GM12874 (cell line): ENCODE results near the gene SERPINF2.

Experiments
- TF ChIP-seq, protein P1 (sequence below): IDR thresholded peaks from 2 replicates; pipeline ENCODE4 v1.5.1; 2011; ENCODE audit warnings: low read depth, mild to moderate bottlenecking, control low read depth, low read length, moderate library complexity; ENCODE audit not compliant: insufficient read depth

SERPINF2 gene

GRCh38 chr17:1765576-1765975, 22.9 kb downstream of the SERPINF2 start:
- TF ChIP-seq, protein P1, sequence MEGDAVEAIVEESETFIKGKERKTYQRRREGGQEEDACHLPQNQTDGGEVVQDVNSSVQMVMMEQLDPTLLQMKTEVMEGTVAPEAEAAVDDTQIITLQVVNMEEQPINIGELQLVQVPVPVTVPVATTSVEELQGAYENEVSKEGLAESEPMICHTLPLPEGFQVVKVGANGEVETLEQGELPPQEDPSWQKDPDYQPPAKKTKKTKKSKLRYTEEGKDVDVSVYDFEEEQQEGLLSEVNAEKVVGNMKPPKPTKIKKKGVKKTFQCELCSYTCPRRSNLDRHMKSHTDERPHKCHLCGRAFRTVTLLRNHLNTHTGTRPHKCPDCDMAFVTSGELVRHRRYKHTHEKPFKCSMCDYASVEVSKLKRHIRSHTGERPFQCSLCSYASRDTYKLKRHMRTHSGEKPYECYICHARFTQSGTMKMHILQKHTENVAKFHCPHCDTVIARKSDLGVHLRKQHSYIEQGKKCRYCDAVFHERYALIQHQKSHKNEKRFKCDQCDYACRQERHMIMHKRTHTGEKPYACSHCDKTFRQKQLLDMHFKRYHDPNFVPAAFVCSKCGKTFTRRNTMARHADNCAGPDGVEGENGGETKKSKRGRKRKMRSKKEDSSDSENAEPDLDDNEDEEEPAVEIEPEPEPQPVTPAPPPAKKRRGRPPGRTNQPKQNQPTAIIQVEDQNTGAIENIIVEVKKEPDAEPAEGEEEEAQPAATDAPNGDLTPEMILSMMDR: no peak

DNA sequence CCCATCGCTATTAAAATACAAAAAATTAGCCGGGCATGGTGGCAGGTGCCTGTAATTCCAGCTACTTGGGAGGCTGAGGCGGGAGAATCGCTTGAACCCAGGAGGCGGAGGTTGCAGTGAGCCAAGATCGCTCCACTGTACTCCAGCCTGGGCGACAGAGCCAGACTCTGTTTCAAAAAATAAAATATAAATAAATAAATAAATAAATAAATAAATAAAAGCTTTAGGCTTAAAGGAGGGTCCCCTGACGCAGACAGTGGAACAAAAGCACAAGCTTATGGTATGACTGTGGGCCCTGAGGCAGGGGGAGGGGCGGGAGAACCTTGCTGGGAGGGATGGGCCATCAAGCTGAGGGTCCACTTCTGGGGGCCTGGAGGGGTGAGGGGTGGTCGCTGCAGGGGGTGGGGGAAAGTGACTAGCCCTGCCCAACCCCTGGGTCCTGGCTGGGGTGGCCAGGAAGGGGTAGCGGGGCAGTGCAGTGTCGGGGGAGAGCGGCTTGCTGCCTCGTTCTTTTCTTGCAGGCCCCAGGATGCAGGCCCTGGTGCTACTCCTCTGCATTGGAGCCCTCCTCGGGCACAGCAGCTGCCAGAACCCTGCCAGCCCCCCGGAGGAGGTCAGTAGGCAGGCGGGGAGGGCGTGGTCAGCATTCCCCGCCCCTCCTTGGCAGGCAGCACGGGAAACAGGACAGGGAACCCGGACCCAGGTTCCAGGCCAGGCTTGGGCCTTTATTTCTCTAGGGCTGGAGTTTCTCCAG, 23.9 kb downstream of the SERPINF2 start:
- TF ChIP-seq, protein P1: no peak

- TF ChIP-seq, protein P1: peak; percentile 10; the same call in 1 of the 2 replicates
These were observed 24.7 kb downstream of the SERPINF2 start for GRCh38 chr17:1767358-1767757.

DNA sequence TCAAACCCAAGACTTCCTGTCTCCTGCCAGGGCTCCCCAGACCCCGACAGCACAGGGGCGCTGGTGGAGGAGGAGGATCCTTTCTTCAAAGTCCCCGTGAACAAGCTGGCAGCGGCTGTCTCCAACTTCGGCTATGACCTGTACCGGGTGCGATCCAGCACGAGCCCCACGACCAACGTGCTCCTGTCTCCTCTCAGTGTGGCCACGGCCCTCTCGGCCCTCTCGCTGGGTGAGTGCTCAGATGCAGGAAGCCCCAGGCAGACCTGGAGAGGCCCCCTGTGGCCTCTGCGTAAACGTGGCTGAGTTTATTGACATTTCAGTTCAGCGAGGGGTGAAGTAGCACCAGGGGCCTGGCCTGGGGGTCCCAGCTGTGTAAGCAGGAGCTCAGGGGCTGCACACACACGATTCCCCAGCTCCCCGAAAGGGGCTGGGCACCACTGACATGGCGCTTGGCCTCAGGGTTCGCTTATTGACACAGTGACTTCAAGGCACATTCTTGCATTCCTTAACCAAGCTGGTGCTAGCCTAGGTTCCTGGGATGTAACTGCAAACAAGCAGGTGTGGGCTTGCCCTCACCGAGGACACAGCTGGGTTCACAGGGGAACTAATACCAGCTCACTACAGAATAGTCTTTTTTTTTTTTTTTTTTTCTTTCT, 27.3 kb downstream of the SERPINF2 start:
- TF ChIP-seq, protein P1: no peak

GRCh38 chr17:1773696-1774181, 31.1 kb downstream of the SERPINF2 start:
- TF ChIP-seq, protein P1: no peak

DNA sequence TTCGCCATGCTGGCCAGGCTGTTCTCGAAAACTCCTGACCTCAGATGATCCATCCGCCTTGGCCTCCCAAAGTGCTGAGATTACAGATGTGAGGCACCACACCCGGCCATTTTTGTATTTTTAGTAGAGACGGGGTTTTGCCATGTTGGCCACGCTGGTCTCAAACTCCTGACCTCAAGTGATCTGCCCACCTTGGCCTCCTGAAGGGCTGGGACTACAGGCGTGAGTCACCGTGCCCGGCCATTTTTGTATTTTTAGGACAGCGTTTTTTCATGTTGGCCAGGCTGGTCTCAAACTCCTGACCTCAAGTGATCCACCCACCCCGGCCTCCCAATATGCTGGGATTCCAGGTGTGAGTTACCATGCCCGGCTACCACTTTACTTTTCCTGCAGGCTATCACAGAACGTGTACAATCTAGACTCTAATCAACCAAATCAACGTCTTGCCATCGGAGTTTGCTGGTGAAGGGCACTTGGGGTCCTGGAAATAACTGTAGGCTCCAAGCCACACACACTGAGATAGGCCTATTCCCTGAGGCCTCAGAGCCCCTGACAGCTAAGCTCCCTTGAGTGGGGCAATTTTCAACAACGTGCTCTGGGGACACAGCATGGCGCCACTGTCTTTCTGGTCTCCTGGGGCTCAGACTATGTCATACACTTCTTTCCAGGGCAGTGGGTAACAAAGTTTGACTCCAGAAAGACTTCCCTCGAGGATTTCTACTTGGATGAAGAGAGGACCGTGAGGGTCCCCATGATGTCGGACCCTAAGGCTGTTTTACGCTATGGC, 31.9 kb downstream of the SERPINF2 start:
- TF ChIP-seq, protein P1: no peak

- TF ChIP-seq, protein P1: no peak
These were observed 33.7 kb downstream of the SERPINF2 start for GRCh38 chr17:1776328-1776727.
